ENCODE measurements around the gene CHCHD3. TPM values are rescaled to one million over a fixed set of nuclear protein-coding genes. Genes with fewer than 3 reads are reported as not detected.
"Not testable (repeated sequence)": the region's sequence is repeated elsewhere in the genome, so short reads cannot be mapped to it uniquely, and the experiment has no call there.

CHCHD3 gene
- total RNA-seq, 2 experiments from 2014 or later: 83.5 to 83.8 TPM

GRCh38 chr7:132930881-132931280 is 151.0 kb downstream of the CHCHD3 start:
- no TSS peak for BruUV-seq (replicated peaks)

GRCh38 chr7:132929944-132930343 is 151.9 kb downstream of the CHCHD3 start:
- H3K9me3 ChIP-seq (ENCODE audit: low read length); H3K9me2 ChIP-seq (ENCODE audit: insufficient read depth, low read length); H3K27ac ChIP-seq (ENCODE audit: low read depth, low read length, poor library complexity, severe bottlenecking); CTCF ChIA-PET (ENCODE audit: unreplicated experiment); H3K4me3 ChIP-seq (ENCODE audit: low read depth, low read length, poor library complexity, severe bottlenecking); BruUV-seq (replicated peaks); H3K36me3 ChIP-seq (ENCODE audit: insufficient read depth, low read length); DNase-seq (ENCODE audit: low spot score); H3K4me2 ChIP-seq (ENCODE audit: low read length); H2AFZ ChIP-seq (ENCODE audit: low read length); H3K4me1 ChIP-seq (ENCODE audit: insufficient read depth, low read length, poor library complexity, severe bottlenecking); H3K79me2 ChIP-seq (ENCODE audit: insufficient read depth, low read depth, low read length); H4K20me1 ChIP-seq (ENCODE audit: insufficient read depth, low read length): not testable (repeated sequence)
- POLR2A ChIA-PET: interaction anchor here (0.7 to 0.9 kb wide), 3 partner anchors 8 to 720 kb away, joined by 3 to 5 read pairs (median 3); no protein-coding TSS in a partner anchor
- intact Hi-C loops (cut with micrococcal nuclease; ENCODE audit: unreplicated experiment): loop anchor here (5.0 kb wide), 1 partner anchor 302 kb away; no protein-coding TSS in a partner anchor

More at GRCh38 chr7:132930881-132931280, 151.0 kb downstream of the CHCHD3 start:
- POLR2A ChIA-PET: no interaction called here
- CTCF ChIA-PET (ENCODE audit: unreplicated experiment): no interaction called here
- Histone ChIP-seq H3K9me2 (ENCODE audit: insufficient read depth, low read length) (no peaks in the 10 kb centered on the region), H4K20me1 (ENCODE audit: insufficient read depth, low read length) (no peaks in the 10 kb centered on the region; the same call in 1 of the 2 replicates), H2AFZ (ENCODE audit: low read length) (no peak overlapping the region), H3K9me3 (ENCODE audit: low read length) (0 out of 2 replicates have a peak, but pooled peaks cover 5% of the 10 kb centered on the region), H3K4me2 (ENCODE audit: low read length) (no peak overlapping the region), H3K79me2 (ENCODE audit: insufficient read depth, low read depth, low read length) (no peaks in the 10 kb centered on the region; the same call in 1 of the 2 replicates), H3K36me3 (ENCODE audit: insufficient read depth, low read length) (peaks cover 11% of the 10 kb centered on the region; the same call in 1 of the 2 replicates), H3K4me1 (ENCODE audit: insufficient read depth, low read length, poor library complexity, severe bottlenecking) (no peaks in the 10 kb centered on the region), H3K27ac (ENCODE audit: low read depth, low read length, poor library complexity, severe bottlenecking) (no peak overlapping the region), H3K4me3 (ENCODE audit: low read depth, low read length, poor library complexity, severe bottlenecking) (no peak overlapping the region)
- DNase-seq (ENCODE audit: low spot score): peak; percentile 34
- TF ChIP-seq EZH2phosphoT487 (IDR thresholded peaks at IDR 0.05; ENCODE audit: borderline replicate concordance, low read depth, low read length) (no peak), CTCF (conservative IDR thresholded peaks at IDR 0.05; ENCODE audit: low read length) (peak; percentile 73)
- intact Hi-C loops (cut with micrococcal nuclease; ENCODE audit: unreplicated experiment): loop anchor here (5.0 kb wide), 1 partner anchor 301 kb away; no protein-coding TSS in a partner anchor

- Histone ChIP-seq H3K27ac (ENCODE audit: low read depth, low read length, poor library complexity, severe bottlenecking) (no peak overlapping the region), H3K9me3 (ENCODE audit: low read length) (no peaks in the 10 kb centered on the region), H3K79me2 (ENCODE audit: insufficient read depth, low read depth, low read length) (no peaks in the 10 kb centered on the region), H3K4me1 (ENCODE audit: insufficient read depth, low read length, poor library complexity, severe bottlenecking) (no peaks in the 10 kb centered on the region), H2AFZ (ENCODE audit: low read length) (no peak overlapping the region), H3K4me2 (ENCODE audit: low read length) (no peak overlapping the region), H4K20me1 (ENCODE audit: insufficient read depth, low read length) (no peaks in the 10 kb centered on the region), H3K9me2 (ENCODE audit: insufficient read depth, low read length) (no peaks in the 10 kb centered on the region), H3K4me3 (ENCODE audit: low read depth, low read length, poor library complexity, severe bottlenecking) (no peak overlapping the region), H3K36me3 (ENCODE audit: insufficient read depth, low read length) (no peaks in the 10 kb centered on the region)
- no peak for DNase-seq (ENCODE audit: low spot score)
- POLR2A ChIA-PET: no interaction called here
- BruUV-seq (replicated peaks): no TSS peak
- intact Hi-C loops (cut with micrococcal nuclease; ENCODE audit: unreplicated experiment): no loop called here
- CTCF ChIA-PET (ENCODE audit: unreplicated experiment): no interaction called here
- TF ChIP-seq EZH2phosphoT487 (IDR thresholded peaks at IDR 0.05; ENCODE audit: borderline replicate concordance, low read depth, low read length) (no peak), CTCF (conservative IDR thresholded peaks at IDR 0.05; ENCODE audit: low read length) (no peak)
Measured at GRCh38 chr7:132919771-132920170, 162.1 kb downstream of the CHCHD3 start.
